UCSD-AML1 (cell line): Measurements from ENCODE around the gene CELA1.

Experiments
- DNase-seq: peaks from one replicate; lab custom pipeline; 2025; ENCODE audit not compliant: unreplicated experiment; lab: John Stamatoyannopoulos, UW

Gene CELA1

GRCh38 chr12:51346581-51346980 is at the start of gene CELA1:
TSS of gene CELA1 (minus strand) at chr12:51346679. CDS start at chr12:51346638, 41 bp downstream.
- no peak for DNase-seq

GRCh38 chr12:51395283-51396230 is 49.1 kb upstream of the CELA1 start:
- DNase-seq, result no peak

DNA sequence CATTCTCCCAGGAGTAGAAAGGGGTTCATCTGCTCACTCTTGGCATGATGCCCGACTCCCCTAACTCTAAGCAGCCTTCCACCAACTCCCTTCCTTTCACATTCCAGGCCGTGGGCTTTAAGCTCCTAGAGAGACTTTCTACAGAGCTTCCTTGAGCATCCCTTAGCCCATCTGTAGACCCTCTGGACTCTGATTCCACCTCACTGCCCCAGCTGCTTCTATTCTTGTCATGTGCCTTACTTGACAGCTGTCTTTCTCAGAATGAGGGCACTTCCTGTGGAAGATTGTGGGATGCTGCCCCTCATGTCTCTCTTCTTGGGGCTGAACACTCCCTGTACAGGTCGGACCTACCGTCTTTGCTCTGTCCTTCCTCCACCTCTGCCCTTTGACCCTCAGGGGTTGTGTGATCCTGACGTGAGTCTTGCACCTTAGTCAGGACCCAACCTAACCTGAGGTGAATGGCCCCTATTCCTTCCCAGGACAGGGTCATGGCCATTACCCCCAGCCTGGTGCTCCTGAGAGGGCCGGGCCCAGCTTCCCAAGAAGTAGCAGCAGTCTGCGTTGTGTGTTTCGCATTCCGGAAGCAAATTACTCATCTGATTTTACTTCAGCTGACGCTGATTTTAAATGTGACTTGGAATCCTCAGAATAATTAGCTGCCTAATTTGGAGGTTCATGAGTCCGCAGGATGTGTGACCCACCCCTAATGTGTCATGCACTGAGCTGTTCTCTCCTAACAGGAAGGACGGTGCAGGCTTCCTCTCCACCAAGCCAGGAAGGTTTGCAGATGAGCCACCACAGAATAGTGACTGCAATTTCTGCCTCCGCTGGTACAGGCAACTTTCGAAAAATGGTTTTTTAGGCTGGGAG is 47.4 kb upstream of the CELA1 start:
- DNase-seq, result peak; percentile 29

DNA sequence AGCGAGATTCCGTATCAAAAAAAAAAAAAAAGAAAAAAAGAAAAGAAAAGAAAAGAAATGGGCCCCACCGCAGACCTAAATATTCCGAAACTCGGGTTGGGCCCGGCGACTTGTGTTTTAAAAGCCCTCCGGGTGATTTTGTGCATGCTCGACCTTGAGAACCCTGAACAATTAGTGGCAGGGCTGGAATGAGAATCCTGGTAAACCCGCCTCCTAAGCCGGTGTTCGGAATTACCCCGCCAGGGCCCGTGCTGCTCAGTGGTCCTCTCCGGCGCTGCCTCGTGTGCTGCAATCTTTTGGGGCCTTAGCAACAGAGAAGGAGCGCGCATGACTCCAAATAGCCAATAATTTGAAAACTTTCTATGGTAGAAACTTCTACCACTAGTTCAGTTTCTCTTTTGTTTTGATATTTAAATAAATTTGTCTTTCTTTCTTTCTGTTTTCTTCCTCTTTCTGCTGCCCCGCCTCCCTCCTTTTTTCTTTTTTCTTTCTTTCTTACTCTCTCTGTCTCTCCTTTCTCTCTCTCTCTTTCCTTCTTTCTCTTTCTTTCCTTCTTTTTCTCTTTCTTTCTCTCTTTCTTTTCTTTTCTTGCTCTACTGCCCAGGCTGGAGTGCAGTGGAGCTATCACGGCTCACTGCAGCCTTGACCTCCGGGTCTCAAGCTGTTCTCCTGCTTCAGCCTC is 46.2 kb upstream of the CELA1 start:
- no peak for DNase-seq

DNA sequence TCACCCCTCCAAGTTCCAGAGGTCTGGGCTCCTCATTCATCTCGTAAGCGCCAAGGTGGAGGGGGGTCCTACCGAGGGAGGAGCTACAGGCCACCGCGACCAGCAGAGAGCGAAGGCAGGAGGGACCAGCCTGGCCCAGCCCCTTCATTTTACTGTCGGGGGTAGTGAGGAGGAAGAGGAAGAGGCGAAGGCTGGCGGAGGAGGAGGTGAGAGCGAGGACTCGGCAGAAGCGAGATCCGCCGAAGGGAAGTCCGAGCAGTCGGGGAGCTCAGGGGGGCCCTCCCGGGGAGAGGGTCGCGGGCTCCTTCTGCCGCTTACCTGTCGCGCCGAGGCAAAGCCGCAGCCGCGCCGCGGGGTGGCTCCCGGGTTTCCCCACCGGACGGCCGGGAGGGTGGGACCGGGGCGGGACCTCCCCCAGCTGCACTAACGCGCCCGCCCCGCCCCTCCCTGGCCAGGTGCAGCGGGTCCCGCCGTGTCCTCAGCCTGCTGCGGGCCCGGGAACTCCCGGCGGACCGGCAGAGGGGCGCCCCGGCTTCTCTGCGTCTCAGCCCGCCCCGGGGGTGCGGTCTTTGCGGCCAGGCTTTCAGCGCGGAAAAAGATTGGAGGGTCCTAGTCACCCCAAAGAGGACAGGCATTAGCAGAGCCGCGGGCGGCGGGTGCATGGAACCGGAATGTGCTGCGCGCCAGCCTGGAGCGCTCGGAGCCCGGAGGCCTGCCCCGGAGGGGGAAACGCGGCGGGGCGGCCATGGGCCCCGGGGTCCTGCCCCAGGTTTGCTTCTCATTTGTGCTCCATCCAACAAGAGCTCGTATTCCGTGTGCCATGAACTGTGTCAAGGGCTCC is 45.0 kb upstream of the CELA1 start, which contains the start of gene GALNT6:
Gene GALNT6 (minus strand): TSS at position 124 of the 841 bp plus-strand sequence. CDS start 11,625 bp downstream, outside the sequence.
- peak; percentile 76 for DNase-seq

- DNase-seq, result peak; percentile 75
Measured at GRCh38 chr12:51390891-51391282, 44.4 kb upstream of the CELA1 start.

- no peak for DNase-seq
Measured at GRCh38 chr12:51390457-51390856, 44.0 kb upstream of the CELA1 start.

- no peak for DNase-seq
Measured at GRCh38 chr12:51389302-51389999, 43.0 kb upstream of the CELA1 start.

GRCh38 chr12:51388846-51389245 is 42.4 kb upstream of the CELA1 start:
- no peak for DNase-seq

GRCh38 chr12:51388069-51388799 is 41.8 kb upstream of the CELA1 start:
- peak; percentile 50 for DNase-seq

DNA sequence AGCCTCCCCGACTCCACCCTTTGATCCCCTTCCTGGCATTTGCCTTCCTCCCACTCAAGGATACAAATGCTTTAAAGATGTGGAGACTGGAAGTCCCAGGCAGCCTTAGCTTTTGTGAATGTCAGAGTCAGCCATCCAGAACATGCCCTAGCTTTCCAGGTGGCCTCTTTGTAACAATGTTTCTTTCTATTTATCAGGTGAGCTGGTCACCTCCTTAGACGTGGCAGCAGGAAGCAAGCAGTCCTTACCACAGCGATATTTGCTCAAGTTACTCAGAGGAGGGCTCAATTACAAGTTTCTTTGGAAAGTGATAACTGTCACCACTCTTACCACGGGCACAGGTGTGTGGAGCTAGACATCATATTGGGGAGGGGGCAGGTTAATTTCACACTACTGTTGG is 39.9 kb upstream of the CELA1 start:
- no peak for DNase-seq

GRCh38 chr12:51383269-51383905 is 36.9 kb upstream of the CELA1 start:
- DNase-seq, result no peak

- no peak for DNase-seq
Measured at GRCh38 chr12:51382173-51382572, 35.7 kb upstream of the CELA1 start.

DNA sequence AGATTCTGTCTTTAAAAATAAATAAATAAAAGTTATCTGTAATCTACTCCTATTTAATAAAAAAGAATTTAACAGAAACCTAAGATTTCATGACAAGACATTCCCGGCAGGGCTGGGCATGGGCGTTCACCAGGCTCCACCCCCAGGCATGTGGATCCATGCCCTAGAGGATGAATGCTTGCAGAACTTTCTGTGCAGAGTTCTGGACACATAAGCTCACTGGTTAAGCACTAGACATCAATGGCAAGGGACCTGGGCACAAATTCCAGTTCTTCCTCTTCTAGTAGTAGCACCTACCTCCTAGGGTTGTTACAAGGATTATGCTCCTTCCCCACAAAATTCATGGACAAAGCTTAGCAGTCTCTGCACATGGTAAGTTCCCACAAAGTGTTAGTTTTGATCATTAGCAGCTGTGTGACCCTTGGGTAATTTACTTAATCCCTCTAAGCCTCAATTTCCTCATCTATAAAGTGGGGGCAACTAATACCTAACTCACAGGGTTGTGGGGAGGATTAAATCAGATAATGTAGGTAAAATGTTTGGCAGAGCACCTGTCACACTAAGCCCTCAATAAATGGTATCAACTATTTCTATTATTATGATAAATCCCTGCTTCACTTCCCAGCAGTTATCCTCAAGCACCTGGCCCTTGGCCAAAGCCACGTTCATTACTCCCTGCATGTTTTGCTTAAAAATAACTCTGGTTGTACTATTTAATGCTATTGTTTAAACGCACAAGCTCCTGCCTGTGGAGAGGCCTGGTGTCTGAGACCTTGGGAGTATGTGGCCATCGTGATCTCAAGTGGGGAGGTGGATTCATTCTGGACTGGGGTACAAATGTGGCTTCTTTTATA is 35.0 kb upstream of the CELA1 start:
- no peak for DNase-seq

DNA sequence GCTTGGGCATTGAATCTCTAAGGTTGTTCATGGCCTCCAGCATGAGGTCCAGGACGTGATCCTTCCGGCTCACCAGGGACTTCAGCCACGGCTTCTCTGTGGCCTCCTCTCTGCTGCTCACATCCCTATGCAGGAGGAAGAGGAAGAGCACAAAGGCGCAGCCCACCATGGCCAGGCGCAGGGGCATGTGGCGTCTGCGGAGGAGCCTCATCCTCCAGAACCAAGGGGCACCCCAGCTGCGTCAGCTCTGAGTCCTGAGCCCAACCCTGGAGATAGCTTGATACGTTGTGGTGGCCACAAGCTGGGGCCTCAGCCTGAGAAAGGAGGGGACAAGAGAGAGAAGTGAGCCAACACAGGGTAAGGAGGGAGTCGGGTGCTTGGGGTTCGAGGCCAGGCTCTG is 33.1 kb upstream of the CELA1 start:
- no peak for DNase-seq

DNA sequence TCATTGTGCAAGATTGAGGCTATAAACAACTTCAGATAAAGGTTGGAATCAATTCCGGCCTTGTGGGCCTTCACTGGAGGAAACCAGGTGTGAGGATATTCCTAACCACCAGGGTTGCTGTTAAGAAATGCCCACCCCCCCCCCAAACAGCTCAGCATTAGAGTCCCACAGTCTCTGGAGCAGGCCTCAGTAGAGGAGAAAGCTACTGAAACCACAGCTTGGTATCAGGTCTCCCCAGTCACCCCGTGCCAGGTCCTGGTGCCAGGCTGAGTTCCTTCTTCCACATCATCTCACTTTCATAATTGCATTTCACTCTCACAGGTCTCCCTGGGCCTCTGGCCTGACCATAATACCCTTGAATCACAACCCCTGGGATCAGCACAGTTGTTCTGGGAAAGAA is 32.3 kb upstream of the CELA1 start:
- DNase-seq, result no peak
